GM21717 (cell line): ENCODE results near the gene ZNF503.
"Not testable (repeated sequence)": the region's sequence is repeated elsewhere in the genome, so short reads cannot be mapped to it uniquely, and the experiment has no call there.

Source experiments
- ATAC-seq: cut with Tn5 transposase; IDR thresholded peaks from one replicate; pipeline ENCODE4 v1.9.1; 2021; ENCODE audit warnings: mild to moderate bottlenecking, moderate library complexity; ENCODE audit not compliant: unreplicated experiment

ZNF503 gene

GRCh38 chr10:75396631-75397495 lies 4.7 kb downstream of the ZNF503 start:
- ATAC-seq = no peak

- no peak for ATAC-seq
Measured at GRCh38 chr10:75395932-75396630, 5.5 kb downstream of the ZNF503 start.

- no peak for ATAC-seq
Measured at GRCh38 chr10:75395066-75395931, 6.3 kb downstream of the ZNF503 start.

GRCh38 chr10:75394221-75394620 lies 7.3 kb downstream of the ZNF503 start:
- no peak for ATAC-seq

GRCh38 chr10:75392744-75393143 lies 8.8 kb downstream of the ZNF503 start:
- ATAC-seq = no peak

- ATAC-seq = no peak
Measured at GRCh38 chr10:75392271-75392670, 9.3 kb downstream of the ZNF503 start.

- no peak for ATAC-seq
Measured at GRCh38 chr10:75390178-75390577, 11.4 kb downstream of the ZNF503 start.

- ATAC-seq = no peak
Measured at GRCh38 chr10:75388082-75388481, 13.5 kb downstream of the ZNF503 start.

- no peak for ATAC-seq
Measured at GRCh38 chr10:75386128-75386527, 15.4 kb downstream of the ZNF503 start.

- no peak for ATAC-seq
Measured at GRCh38 chr10:75379817-75380216, 21.7 kb downstream of the ZNF503 start.

- no peak for ATAC-seq
Measured at GRCh38 chr10:75379212-75379724, 22.3 kb downstream of the ZNF503 start.

GRCh38 chr10:75378379-75378778 lies 23.2 kb downstream of the ZNF503 start:
- no peak for ATAC-seq

GRCh38 chr10:75377869-75378268 lies 23.7 kb downstream of the ZNF503 start:
- no peak for ATAC-seq

- peak; percentile 69 for ATAC-seq
Measured at GRCh38 chr10:75375838-75376237, 25.7 kb downstream of the ZNF503 start.

GRCh38 chr10:75371010-75371409 lies 30.6 kb downstream of the ZNF503 start:
- ATAC-seq = no peak

GRCh38 chr10:75369838-75370237 lies 31.7 kb downstream of the ZNF503 start:
- ATAC-seq = not testable (repeated sequence)

GRCh38 chr10:75367901-75368300 lies 33.7 kb downstream of the ZNF503 start:
- no peak for ATAC-seq

GRCh38 chr10:75367021-75367487 lies 34.5 kb downstream of the ZNF503 start:
- no peak for ATAC-seq

GRCh38 chr10:75363431-75363830 lies 38.1 kb downstream of the ZNF503 start:
- ATAC-seq = no peak

- ATAC-seq = not testable (repeated sequence)
Measured at GRCh38 chr10:75359876-75360275, 41.7 kb downstream of the ZNF503 start.
